Activated CD4-positive, CD25-positive, alpha-beta regulatory T cell (primary cell): Measurements from ENCODE around the gene POTEM.
"Not testable (repeated sequence)": the region's sequence is repeated elsewhere in the genome, so short reads cannot be mapped to it uniquely, and the experiment has no call there.

Source experiments
- DNase-seq, 4 experiments: peaks; one replicate each; lab custom pipeline; 2025; lab: John Stamatoyannopoulos, UW

The POTEM gene

GRCh38 chr14:18967134-18967533 lies at the start of gene POTEM:
POTEM (plus strand) TSS chr14:18967434; CDS start chr14:18967486, 52 bp downstream.
- not testable (repeated sequence) for DNase-seq

GRCh38 chr14:18918345-18918744 lies 48.9 kb upstream of the POTEM start:
- DNase-seq = not testable (repeated sequence)

- DNase-seq = not testable (repeated sequence)
These were observed 47.2 kb upstream of the POTEM start for GRCh38 chr14:18920052-18920451.

GRCh38 chr14:18921055-18921701 lies 46.1 kb upstream of the POTEM start:
- not testable (repeated sequence) for DNase-seq

- DNase-seq = not testable (repeated sequence)
These were observed 30.4 kb upstream of the POTEM start for GRCh38 chr14:18936848-18937247.

- DNase-seq = not testable (repeated sequence)
These were observed 28.5 kb upstream of the POTEM start for GRCh38 chr14:18938733-18939132.

- DNase-seq = not testable (repeated sequence)
These were observed 17.3 kb upstream of the POTEM start for GRCh38 chr14:18949939-18950338.

- not testable (repeated sequence) for DNase-seq
These were observed 14.1 kb upstream of the POTEM start for GRCh38 chr14:18953085-18953484.

- DNase-seq = not testable (repeated sequence)
These were observed 11.4 kb upstream of the POTEM start for GRCh38 chr14:18955816-18956215.

- not testable (repeated sequence) for DNase-seq
These were observed 5.7 kb upstream of the POTEM start for GRCh38 chr14:18961576-18961975.

- DNase-seq = not testable (repeated sequence)
These were observed 5.1 kb upstream of the POTEM start for GRCh38 chr14:18962143-18962542.

GRCh38 chr14:18963276-18963675 lies 4.0 kb upstream of the POTEM start:
- not testable (repeated sequence) for DNase-seq

GRCh38 chr14:18964878-18965277 lies 2.4 kb upstream of the POTEM start:
- not testable (repeated sequence) for DNase-seq

GRCh38 chr14:19002566-19002965 lies 35.3 kb downstream of the POTEM start:
- not testable (repeated sequence) for DNase-seq

- DNase-seq = not testable (repeated sequence)
These were observed 39.3 kb downstream of the POTEM start for GRCh38 chr14:19006490-19006889.

- not testable (repeated sequence) for DNase-seq
These were observed 40.4 kb downstream of the POTEM start for GRCh38 chr14:19007678-19008077.

GRCh38 chr14:19011029-19011428 lies 43.8 kb downstream of the POTEM start:
- not testable (repeated sequence) for DNase-seq

- DNase-seq = not testable (repeated sequence)
These were observed 44.5 kb downstream of the POTEM start for GRCh38 chr14:19011703-19012102.

GRCh38 chr14:19015185-19015584 lies 48.0 kb downstream of the POTEM start:
- DNase-seq = not testable (repeated sequence)

- not testable (repeated sequence) for DNase-seq
These were observed 57.9 kb downstream of the POTEM start for GRCh38 chr14:19025080-19025589.

- DNase-seq = not testable (repeated sequence)
These were observed 59.6 kb downstream of the POTEM start for GRCh38 chr14:19026649-19027351.

GRCh38 chr14:19027895-19028294 lies 60.7 kb downstream of the POTEM start:
- not testable (repeated sequence) for DNase-seq

GRCh38 chr14:19036811-19037382 lies 69.7 kb downstream of the POTEM start:
- DNase-seq = not testable (repeated sequence)
